GM18505 (cell line): Measurements from ENCODE around the gene PCSK6.

Source experiments
- ATAC-seq: cut with Tn5 transposase; IDR thresholded peaks from one replicate; pipeline ENCODE4 v1.9.1; 2021; ENCODE audit not compliant: unreplicated experiment
- POLR2A ChIP-seq: IDR thresholded peaks from 4 replicates; pipeline ENCODE4 v1.6.1; 2011; ENCODE audit warnings: borderline replicate concordance; ENCODE audit not compliant: insufficient read depth, insufficient read length; ENCODE audit errors: extremely low read depth

The PCSK6 gene

DNA sequence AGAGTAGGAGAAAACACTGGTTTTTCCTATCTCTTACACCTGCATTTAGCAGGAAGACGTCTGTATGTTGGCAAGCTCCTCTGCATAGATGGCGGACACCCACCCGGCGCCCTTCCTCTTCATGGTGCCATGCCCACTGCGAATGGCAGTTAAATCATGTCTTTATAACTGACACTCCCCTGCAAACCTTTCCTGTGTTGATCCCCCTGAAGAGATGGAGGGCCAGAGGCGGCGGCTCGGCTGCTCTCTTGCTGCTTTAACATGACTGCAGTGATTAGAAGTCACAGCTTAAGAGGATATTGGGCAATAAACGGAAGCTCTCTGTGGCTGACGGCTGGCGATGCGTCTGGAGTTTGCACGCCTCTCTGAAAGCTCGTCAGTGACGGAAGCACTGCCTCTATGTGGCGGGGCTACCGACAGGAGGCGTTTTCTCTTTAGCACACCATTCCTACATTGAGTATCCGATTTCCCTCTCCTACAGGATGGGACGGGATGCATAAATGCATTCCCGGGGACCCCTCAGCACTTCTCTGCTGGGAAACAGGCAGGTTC lies 168.9 kb downstream of the PCSK6 start:
- ATAC-seq = peak; percentile 78
- no peak for TF ChIP-seq POLR2A

DNA sequence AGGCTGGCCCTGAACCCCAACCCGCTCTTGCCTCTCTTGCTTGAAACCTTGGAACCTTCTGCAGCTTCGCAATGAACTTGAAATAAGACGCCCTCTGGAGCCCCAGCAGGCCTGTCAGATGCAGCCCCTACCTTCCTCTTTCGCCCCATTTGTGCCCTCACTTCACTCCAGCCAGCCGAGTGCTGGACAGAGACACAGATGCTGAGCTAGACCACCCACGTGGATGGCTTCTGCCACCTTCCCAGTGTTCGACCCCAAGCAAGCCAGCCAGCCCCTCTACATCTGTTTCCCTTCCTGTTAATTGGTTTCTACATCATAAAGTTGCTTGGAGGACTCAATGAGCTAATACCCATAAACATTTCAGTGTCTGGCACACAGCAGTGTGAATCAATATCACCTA lies 170.7 kb downstream of the PCSK6 start:
- no peak for ATAC-seq
- TF ChIP-seq POLR2A = no peak

DNA sequence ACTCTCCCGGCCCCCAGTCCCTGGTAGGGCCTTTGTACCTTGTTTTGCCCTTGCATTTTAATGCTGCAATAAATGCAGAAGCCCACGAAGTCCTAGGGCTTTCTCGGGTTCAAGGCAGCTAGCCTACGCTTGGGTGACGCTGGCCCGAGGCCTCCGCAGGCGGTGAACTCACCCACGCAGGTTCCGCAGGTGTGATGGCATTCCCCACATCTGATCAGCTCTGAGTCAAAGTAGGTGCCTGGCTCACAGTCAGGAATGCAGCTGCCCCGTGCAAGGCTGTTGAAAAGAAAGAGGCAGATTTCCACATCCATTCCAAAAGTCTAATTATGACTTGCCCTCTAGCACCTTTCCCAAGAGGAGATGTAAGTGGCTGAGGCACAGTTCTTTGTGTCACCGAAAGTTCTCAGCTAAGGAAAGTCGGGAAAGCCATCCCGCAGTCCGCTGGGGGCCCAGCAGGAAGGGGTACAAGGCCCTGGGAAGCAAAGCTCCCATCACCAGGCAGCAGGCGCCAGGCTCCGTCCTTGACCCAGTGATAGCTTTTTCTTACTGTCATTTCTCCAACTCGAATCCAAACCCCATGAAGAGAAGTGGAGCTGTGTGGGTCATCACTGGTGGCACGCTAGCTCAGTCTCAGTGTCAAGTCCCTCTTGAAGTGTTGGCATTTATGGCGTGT lies 171.2 kb downstream of the PCSK6 start:
- ATAC-seq = no peak
- no peak for TF ChIP-seq POLR2A

DNA sequence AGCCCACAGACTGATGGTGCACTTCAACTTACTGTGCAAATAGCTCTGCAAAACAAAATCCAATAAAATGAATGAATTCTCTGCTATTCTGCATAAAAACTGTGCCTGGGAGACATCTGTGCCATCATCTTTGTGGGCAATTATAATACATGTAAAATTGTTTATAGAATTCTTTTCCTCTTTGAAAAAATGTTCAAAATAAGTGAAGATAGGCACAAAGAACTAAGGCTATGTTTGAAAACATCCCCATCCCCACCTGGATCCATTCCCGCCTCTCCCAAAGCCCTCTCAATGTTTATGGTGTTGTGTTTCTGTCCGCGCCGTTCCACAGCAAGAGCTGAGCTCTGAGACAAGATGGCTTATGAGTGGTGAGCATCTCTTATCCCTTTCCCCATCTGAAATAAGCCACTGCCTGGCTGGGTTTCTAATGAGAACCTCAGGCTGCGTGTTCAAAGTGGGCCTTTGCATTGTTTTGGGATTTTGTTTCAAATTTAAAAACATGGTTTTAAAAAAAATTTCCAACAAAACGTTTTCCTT lies 172.1 kb downstream of the PCSK6 start:
- TF ChIP-seq POLR2A = no peak

DNA sequence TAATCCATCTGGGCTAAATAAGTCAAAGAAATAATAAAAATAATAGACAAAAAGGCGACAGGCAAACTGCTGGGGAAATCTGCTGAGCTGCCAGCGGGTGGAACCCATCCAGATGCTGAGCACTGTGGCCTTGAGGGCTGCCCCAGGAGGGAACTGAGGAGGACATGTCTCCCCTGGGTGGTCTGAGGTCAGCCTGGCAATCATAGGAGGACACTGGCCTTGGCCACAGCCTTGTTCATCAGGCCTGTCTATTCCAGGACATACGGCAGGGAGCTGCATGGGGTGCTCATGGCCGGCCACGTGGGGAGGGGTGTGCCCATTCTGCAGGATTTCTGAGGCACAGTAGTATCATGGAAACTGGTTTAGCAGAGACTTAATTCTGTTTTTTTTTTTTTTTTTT lies 173.0 kb downstream of the PCSK6 start:
- TF ChIP-seq POLR2A = no peak
- no peak for ATAC-seq

More for the DNA sequence above, 172.1 kb downstream of the PCSK6 start:
- ATAC-seq = no peak

DNA sequence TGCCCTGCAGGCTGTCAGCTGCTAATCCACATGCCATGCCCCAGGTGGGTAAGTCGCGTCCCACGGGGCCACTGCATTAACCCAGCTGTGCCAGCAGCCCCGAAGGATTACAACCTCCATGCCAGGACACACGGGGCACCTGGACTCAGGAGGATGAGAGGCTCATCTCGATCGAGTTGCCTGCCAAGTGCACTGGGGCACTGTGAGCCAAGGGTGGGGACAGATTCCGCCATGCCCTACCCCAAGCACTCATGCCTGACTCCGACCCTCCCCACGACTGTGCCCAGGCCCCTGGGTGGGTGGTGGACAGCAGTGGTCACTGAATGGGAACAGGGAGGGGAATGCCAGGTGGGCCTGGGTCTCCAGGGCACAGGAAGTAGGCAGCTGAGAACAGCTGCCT lies 173.8 kb downstream of the PCSK6 start:
- ATAC-seq = no peak
- no peak for TF ChIP-seq POLR2A

DNA sequence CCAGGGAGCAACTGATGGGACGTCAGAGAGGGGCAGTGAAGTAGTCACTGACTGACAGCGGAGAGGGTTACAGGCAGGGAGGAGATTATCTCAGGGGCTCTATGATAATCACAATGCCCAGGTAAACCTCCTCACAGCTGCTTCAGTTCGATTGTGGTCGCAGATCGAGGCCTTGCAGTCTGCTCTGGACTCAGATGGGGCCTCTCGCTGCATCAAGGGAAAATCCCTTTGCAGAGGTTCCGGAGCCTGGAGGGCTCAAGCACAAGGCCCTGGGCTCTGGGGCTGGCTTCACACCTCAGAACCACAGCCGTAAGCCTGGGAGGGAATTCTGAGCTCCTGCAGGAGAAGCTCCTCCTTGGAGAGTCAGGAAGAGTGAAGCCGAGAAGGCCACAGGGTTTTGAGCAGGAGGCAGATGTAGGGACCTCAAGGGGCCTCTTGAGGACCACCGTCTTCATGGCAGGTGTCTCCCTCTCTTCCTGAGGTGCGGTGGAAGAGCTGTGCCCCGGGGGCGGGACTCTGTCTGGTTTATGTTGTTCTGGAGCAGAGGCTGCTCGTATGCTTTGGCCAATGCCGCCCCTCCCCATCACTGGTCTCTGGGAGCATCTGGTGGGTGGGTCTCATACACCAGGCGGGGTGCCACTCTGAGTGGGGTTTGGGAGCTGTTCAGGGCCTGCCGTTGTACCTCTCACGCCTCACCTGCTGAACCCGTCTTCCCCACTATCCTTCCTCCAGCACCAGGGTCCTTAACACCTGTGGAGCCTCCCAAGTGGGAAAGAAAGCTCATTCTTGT lies 175.0 kb downstream of the PCSK6 start:
- TF ChIP-seq POLR2A = no peak
- no peak for ATAC-seq

DNA sequence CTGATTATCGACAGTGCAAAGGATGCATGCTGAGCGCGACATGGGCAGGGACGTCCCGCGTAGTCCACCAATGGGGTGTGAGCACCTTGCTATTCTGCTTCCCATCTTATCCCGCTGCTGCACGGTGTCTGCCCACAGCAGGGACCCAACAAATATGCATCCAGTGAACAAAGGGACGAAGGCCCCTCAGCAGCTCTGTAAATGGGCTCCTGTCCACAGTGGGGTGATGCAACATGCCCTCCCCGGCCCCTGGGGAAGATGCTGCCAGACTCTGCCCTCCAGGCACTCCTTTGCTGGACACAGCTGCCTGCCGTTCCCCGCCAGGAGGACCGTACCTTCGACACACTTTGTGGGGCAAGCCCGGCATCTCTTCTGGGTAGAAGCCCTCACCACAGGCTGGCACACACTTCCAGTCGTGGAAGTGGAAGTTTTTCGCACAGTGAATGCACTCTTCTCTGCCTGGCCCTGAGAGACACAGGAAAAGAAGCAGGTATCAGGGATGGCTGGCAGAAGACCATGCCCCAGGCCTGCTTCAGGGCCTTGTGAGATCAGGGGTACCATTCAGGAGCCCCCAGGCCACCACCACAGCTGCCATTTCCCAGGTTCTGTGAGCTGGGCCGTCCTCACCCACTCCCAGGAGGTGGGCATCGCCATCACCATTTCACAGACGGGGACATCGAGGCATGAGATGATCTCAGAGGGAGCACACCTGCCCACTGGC lies 176.3 kb downstream of the PCSK6 start:
- no peak for ATAC-seq
- no peak for TF ChIP-seq POLR2A

DNA sequence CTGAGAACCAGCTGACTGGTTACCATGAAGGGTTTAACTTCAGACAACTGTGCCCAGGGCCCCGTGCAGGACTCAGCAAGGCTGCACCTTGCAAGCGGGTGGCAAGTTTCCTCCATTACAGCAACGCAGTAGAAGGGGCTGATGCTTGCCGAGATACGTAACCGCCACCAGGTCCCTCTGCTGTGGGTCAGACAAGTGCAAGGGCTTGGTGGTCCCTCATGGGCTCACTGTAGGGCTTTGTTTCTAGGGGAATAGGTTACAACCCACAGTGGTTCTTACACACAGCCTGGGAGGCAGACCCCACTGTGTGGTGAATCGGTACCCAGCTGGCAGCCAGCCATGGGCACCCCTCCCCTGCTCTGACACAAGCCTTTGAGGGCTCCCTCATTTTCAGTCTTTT lies 179.0 kb downstream of the PCSK6 start:
- TF ChIP-seq POLR2A = no peak
- no peak for ATAC-seq

DNA sequence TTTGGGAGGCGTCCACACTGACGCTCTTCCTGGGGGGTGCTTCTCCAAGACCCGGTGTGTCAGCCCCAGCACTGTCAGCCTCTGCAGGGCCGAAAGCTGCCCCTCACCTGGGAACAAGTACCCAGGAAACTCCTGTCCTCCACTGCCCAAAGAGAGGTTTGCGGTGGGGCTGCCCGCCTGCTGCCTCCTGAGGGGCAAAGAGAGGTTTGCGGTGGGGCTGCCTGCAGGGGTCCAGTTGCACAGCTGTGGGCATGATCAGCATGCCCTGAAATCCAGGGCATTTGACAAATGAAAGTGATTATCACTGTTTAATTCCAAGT lies 179.4 kb downstream of the PCSK6 start:
- ATAC-seq = no peak
- TF ChIP-seq POLR2A = no peak

DNA sequence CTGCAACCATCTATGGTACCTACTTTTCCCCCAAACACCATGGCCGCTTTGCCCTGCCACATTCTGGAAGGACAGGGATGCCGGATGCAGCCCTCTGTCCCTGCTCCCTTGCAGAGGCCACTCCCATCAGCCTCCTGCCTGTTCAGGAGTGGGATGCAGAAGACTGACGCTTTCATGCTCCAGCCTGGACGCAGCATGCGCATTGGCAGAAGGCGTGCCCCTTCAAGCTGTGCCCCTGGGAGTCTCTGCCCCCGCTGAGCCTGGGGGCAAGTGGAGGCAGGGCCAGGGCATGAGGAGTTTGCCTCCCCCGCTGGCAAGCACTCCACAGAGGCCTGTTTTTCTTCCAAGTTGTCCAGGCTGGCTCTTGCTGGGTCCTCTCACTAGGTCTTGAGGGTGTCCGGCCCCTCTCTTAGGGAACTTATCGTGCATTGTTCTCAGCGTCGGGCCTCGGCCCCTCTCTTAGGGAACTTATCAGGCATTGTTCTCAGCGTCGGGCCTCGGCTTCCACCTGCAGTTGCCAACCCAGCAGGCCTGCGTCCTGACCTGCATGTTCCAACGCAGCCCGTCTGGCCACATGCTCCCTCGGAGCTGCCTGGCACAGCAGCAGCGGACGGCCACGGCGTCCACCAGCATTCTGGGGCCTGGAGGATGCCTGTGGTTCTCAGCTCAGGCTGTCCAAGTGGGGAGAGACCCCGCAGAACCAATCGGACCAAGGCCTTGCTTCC lies 179.9 kb downstream of the PCSK6 start:
- no peak for ATAC-seq
- no peak for TF ChIP-seq POLR2A

DNA sequence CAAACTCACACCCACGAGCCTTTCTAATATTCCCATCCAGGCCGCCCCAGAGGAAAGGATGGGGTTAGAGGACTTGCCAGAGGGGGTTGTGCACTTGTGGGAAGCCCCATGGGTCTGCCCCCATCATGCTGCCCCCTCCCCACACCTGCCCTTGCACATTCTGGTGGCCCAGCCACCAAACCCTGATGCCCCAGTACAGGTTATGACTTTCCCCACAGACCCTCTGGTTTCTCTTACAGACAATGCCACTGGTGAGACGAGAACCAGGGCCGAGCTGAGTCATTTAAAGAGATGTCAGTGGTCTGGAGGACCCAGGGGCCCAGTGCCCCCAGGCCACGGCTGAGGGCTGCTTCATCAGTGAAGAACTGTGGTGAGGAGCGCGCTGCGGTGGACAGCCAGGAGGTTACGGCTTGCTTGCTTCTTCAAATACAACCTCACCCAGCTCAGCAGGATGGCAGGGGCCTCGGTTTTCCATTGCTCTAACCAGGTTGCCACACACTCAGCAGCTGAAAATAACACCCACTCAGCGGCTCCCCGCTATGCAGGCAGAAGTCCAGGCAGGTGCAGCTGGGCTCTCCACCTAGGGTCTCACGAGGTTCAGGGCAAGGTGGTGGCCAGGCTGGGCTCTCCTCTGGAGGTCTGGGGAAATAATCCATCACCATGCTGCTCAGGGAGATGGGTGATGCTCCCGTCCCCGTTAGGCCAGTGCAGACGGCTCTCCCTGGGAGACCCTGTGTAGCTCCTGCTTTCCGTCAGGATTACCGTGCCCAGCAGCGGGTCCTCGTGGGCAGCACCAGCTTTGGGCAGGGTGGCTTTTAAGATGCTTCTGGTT lies 180.7 kb downstream of the PCSK6 start:
- no peak for TF ChIP-seq POLR2A
- ATAC-seq = no peak

DNA sequence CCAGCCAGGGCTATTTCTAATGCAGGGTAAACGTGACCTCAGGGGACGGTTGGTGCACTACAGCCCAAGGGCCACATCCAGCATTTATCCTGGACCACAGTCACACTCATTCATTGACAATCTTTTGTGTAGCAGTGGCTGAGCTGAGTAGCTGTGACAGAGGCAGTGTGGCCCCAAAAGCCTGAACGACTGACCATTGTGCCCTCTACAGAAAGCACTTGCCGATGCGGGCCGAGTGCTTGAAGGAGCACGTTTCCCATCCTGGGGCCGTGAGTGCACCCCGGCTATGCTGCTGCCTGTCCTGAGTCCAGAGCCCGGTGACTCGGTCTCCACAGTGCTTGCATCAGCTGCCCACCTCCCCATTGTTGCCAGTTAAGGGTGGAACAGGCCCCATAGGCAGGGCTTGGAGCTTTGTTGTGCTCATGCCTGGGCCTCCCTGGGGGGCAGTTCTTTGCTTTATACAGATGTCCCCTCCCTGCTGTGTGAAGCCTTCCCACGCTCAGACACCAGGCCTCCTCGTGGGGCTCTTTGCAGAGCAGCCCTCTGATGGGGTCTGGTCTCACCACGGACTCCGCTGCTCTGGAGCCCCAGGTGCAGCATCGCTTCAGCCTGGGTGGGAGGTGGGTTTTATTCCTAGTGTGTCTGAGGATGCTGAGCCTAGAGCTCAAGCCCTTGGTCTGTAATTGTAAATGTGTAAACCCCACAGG lies 181.5 kb downstream of the PCSK6 start:
- no peak for ATAC-seq
- no peak for TF ChIP-seq POLR2A
